Large intestine (tissue), 3 donors: Measurements from ENCODE around the gene DCAF6. TPM values are rescaled to one million over a fixed set of nuclear protein-coding genes. Genes with fewer than 3 reads are reported as not detected.

Source experiments
- DNase-seq, 2 donors: peaks; one replicate each; pipeline versions ENCODE4 v3.0.0 to v3.0.0-alpha.2; 2013
- H3K27ac ChIP-seq: one replicate; pipeline ENCODE4 v1.5.1; 2013; ENCODE audit warnings: low read length
- H3K27me3 ChIP-seq: 2 replicates; pipeline ENCODE4 v1.6.1; 2013; ENCODE audit warnings: low read length; ENCODE audit not compliant: control insufficient read depth, insufficient read depth
- H3K36me3 ChIP-seq: 2 replicates; pipeline ENCODE4 v1.6.1; 2013; ENCODE audit warnings: low read length; ENCODE audit not compliant: control insufficient read depth, insufficient read depth
- H3K4me1 ChIP-seq: one replicate; pipeline ENCODE4 v1.6.1; 2013; ENCODE audit warnings: low read length; ENCODE audit not compliant: control insufficient read depth, insufficient read depth
- H3K4me3 ChIP-seq: one replicate; pipeline ENCODE4 v1.5.1; 2013; ENCODE audit warnings: low read length
- H3K9me3 ChIP-seq: one replicate; pipeline ENCODE4 v1.6.1; 2013; ENCODE audit warnings: mild to moderate bottlenecking, low read depth, low read length, moderate library complexity; ENCODE audit not compliant: control insufficient read depth
- WGBS: methylation state at CpG from one replicate; pipeline ENCODE4 v1.1.5; 2013; ENCODE audit warnings: low lambda C conversion rate; ENCODE audit not compliant: insufficient coverage; 5-methylcytosine and 5-hydroxymethylcytosine counted together
- polyA plus RNA-seq: library from polyadenylated mRNA; unstranded; fragments of 120-200 nt; gene quantifications from one replicate; pipeline ENCODE4 v1.2.1, GENCODE V29; 2013

Gene DCAF6
- polyA plus RNA-seq, 1 donor = 54.7 TPM

GRCh38 chr1:167935216-167936067, 1.0 kb upstream of the DCAF6 start:
- no peaks in the 10 kb centered on the region for H3K27me3 ChIP-seq
- no CpG with 5 or more reads among the region's 45 CpGs for WGBS
- no peaks in the 10 kb centered on the region for H3K9me3 ChIP-seq
- peak; percentile 61 to 84 for DNase-seq
- H3K27ac ChIP-seq = peak overlapping the region; percentile 96
- no peaks in the 10 kb centered on the region for H3K36me3 ChIP-seq
- H3K4me1 ChIP-seq = no peaks in the 10 kb centered on the region
- peak overlapping the region; percentile 98 for H3K4me3 ChIP-seq

GRCh38 chr1:167936930-167937708, 636 bp downstream of the DCAF6 start, which contains the start of gene MPC2:
TSS of gene MPC2 (minus strand) at chr1:167937072. CDS start at chr1:167935841, 1,231 bp downstream.
- Histone ChIP-seq H3K36me3 (no peaks in the 10 kb centered on the region), H3K27me3 (no peaks in the 10 kb centered on the region), H3K27ac (peak within 1 kb of the TSS; percentile 96), H3K9me3 (no peaks in the 10 kb centered on the region), H3K4me1 (no peaks in the 10 kb centered on the region), H3K4me3 (peak within 1 kb of the TSS; percentile 98)
- 0% methylated on average over 3 of the region's 51 CpGs for WGBS
- peak; percentile 31 to 72 for DNase-seq

GRCh38 chr1:167937709-167938010, 1.2 kb downstream of the DCAF6 start:
- 0% methylated on average over 5 of the region's 5 CpGs for WGBS
- H3K4me3 ChIP-seq = peak overlapping the region; percentile 98
- peak overlapping the region; percentile 96 for H3K27ac ChIP-seq
- H3K9me3 ChIP-seq = no peaks in the 10 kb centered on the region
- H3K27me3 ChIP-seq = no peaks in the 10 kb centered on the region
- no peaks in the 10 kb centered on the region for H3K36me3 ChIP-seq
- DNase-seq = no peak
- H3K4me1 ChIP-seq = no peaks in the 10 kb centered on the region

- peak in 1 of 2 donors; percentile 41 for DNase-seq
- peak overlapping the region; percentile 96 for H3K27ac ChIP-seq
These were observed 1.7 kb downstream of the DCAF6 start for GRCh38 chr1:167938080-167938636.

GRCh38 chr1:167940264-167940663, 3.8 kb downstream of the DCAF6 start:
- Histone ChIP-seq H3K27ac (no peak overlapping the region), H3K4me3 (no peak overlapping the region)
- 100% methylated on average over 1 of the region's 2 CpGs for WGBS

More at GRCh38 chr1:167938080-167938636, 1.7 kb downstream of the DCAF6 start:
- H3K4me1 ChIP-seq = no peaks in the 10 kb centered on the region
- no peaks in the 10 kb centered on the region for H3K27me3 ChIP-seq
- no peaks in the 10 kb centered on the region for H3K9me3 ChIP-seq
- H3K4me3 ChIP-seq = peak overlapping the region; percentile 98
- no peaks in the 10 kb centered on the region for H3K36me3 ChIP-seq
- WGBS = 8% methylated on average over 5 of the region's 5 CpGs

GRCh38 chr1:167943541-167943940, 7.1 kb downstream of the DCAF6 start:
- no peak for DNase-seq
- H3K9me3 ChIP-seq = no peaks in the 10 kb centered on the region
- H3K4me3 ChIP-seq = no peak overlapping the region
- no peak overlapping the region for H3K27ac ChIP-seq
- no peaks in the 10 kb centered on the region for H3K36me3 ChIP-seq
- no peaks in the 10 kb centered on the region for H3K27me3 ChIP-seq
- peaks cover 8% of the 10 kb centered on the region for H3K4me1 ChIP-seq
- 92% methylated on average over 3 of the region's 9 CpGs for WGBS

More at GRCh38 chr1:167940264-167940663, 3.8 kb downstream of the DCAF6 start:
- Histone ChIP-seq H3K36me3 (no peaks in the 10 kb centered on the region), H3K4me1 (no peaks in the 10 kb centered on the region), H3K27me3 (no peaks in the 10 kb centered on the region), H3K9me3 (no peaks in the 10 kb centered on the region)
- DNase-seq = no peak

GRCh38 chr1:167947733-167948132, 11.2 kb downstream of the DCAF6 start:
- 43% methylated on average over 1 of the region's 2 CpGs for WGBS
- H3K27me3 ChIP-seq = no peaks in the 10 kb centered on the region
- peak in 1 of 2 donors; percentile 25 for DNase-seq
- no peak overlapping the region for H3K4me3 ChIP-seq
- H3K27ac ChIP-seq = peak overlapping the region; percentile 43
- H3K4me1 ChIP-seq = peaks cover 8% of the 10 kb centered on the region
- no peaks in the 10 kb centered on the region for H3K9me3 ChIP-seq
- peaks cover 9% of the 10 kb centered on the region for H3K36me3 ChIP-seq

- H3K4me3 ChIP-seq = no peak overlapping the region
- peaks cover 24% of the 10 kb centered on the region for H3K36me3 ChIP-seq
- no peaks in the 10 kb centered on the region for H3K27me3 ChIP-seq
- no peaks in the 10 kb centered on the region for H3K9me3 ChIP-seq
- 83% methylated on average over 2 of the region's 3 CpGs for WGBS
- H3K4me1 ChIP-seq = peaks cover 8% of the 10 kb centered on the region
- no peak overlapping the region for H3K27ac ChIP-seq
- DNase-seq = no peak
These were observed 13.3 kb downstream of the DCAF6 start for GRCh38 chr1:167949785-167950184.

GRCh38 chr1:167950569-167950968, 14.1 kb downstream of the DCAF6 start:
- Histone ChIP-seq H3K4me1 (peaks cover 8% of the 10 kb centered on the region), H3K4me3 (no peak overlapping the region), H3K27ac (no peak overlapping the region), H3K27me3 (no peaks in the 10 kb centered on the region), H3K36me3 (peaks cover 27% of the 10 kb centered on the region), H3K9me3 (no peaks in the 10 kb centered on the region)
- WGBS = 71% methylated on average over 1 of the region's 1 CpG
- DNase-seq = no peak

GRCh38 chr1:167955915-167956314, 19.4 kb downstream of the DCAF6 start:
- Histone ChIP-seq H3K4me1 (no peaks in the 10 kb centered on the region), H3K4me3 (no peak overlapping the region), H3K27me3 (no peaks in the 10 kb centered on the region), H3K9me3 (no peaks in the 10 kb centered on the region), H3K36me3 (peaks cover 27% of the 10 kb centered on the region), H3K27ac (no peak overlapping the region)
- WGBS = 100% methylated on average over 1 of the region's 2 CpGs
- no peak for DNase-seq
